ENCODE data around the gene PIR.

PIR gene

GRCh38 chrX:15343075-15343476 lies 150.1 kb downstream of the PIR start:
- TF ChIP-seq, protein P1, sequence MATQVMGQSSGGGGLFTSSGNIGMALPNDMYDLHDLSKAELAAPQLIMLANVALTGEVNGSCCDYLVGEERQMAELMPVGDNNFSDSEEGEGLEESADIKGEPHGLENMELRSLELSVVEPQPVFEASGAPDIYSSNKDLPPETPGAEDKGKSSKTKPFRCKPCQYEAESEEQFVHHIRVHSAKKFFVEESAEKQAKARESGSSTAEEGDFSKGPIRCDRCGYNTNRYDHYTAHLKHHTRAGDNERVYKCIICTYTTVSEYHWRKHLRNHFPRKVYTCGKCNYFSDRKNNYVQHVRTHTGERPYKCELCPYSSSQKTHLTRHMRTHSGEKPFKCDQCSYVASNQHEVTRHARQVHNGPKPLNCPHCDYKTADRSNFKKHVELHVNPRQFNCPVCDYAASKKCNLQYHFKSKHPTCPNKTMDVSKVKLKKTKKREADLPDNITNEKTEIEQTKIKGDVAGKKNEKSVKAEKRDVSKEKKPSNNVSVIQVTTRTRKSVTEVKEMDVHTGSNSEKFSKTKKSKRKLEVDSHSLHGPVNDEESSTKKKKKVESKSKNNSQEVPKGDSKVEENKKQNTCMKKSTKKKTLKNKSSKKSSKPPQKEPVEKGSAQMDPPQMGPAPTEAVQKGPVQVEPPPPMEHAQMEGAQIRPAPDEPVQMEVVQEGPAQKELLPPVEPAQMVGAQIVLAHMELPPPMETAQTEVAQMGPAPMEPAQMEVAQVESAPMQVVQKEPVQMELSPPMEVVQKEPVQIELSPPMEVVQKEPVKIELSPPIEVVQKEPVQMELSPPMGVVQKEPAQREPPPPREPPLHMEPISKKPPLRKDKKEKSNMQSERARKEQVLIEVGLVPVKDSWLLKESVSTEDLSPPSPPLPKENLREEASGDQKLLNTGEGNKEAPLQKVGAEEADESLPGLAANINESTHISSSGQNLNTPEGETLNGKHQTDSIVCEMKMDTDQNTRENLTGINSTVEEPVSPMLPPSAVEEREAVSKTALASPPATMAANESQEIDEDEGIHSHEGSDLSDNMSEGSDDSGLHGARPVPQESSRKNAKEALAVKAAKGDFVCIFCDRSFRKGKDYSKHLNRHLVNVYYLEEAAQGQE (IDR thresholded peaks at IDR 0.05; ENCODE audit: insufficient read depth in 1 of 2, low read depth in 2 of 2, low read length in 2 of 2): no peak
- TF ChIP-seq FOXP2 (optimal IDR thresholded peaks at IDR 0.05; ENCODE audit: borderline replicate concordance, extremely low read depth, extremely low read length, insufficient read depth) (no peak), SIN3A (IDR thresholded peaks at IDR 0.05; ENCODE audit: borderline replicate concordance, insufficient read depth, low read length) (no peak), POLR2AphosphoS5 (IDR thresholded peaks at IDR 0.05; ENCODE audit: low read depth, low read length) (no peak), TAF1 (IDR thresholded peaks at IDR 0.05; ENCODE audit: borderline replicate concordance, insufficient read depth, low read length) (no peak)

- no peak for TF ChIP-seq SIN3A (IDR thresholded peaks at IDR 0.05; ENCODE audit: borderline replicate concordance, insufficient read depth, low read length)
- no peak for TF ChIP-seq FOXP2 (optimal IDR thresholded peaks at IDR 0.05; ENCODE audit: borderline replicate concordance, extremely low read depth, extremely low read length, insufficient read depth)
- TF ChIP-seq, protein P1 (IDR thresholded peaks at IDR 0.05; ENCODE audit: insufficient read depth in 1 of 2, low read depth in 2 of 2, low read length in 2 of 2): no peak
These were observed 152.3 kb downstream of the PIR start for GRCh38 chrX:15340867-15341266.

DNA sequence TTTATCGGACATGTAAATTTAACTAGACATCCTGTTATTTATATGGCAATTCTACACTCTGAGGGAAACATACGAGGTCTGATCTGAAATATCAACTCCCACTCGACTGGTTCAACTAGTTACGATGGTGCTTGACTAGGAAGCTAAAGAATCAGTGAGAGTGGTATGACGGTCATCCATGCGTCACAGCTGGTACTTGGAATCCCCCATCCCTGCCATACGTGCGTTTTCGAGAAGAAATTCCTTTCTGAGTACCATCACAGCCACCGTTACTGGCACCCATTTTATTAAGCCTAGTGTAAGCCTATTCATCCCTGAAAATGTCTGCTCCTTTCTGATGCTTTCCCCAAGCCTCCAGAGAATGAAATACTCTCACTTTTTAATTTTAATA lies 157.1 kb downstream of the PIR start:
- no peak for TF ChIP-seq FOXP2 (optimal IDR thresholded peaks at IDR 0.05; ENCODE audit: borderline replicate concordance, extremely low read depth, extremely low read length, insufficient read depth)
- TF ChIP-seq, protein P1 (IDR thresholded peaks at IDR 0.05; ENCODE audit: insufficient read depth in 1 of 2, low read depth in 2 of 2, low read length in 2 of 2): no peak
- no peak for TF ChIP-seq SIN3A (IDR thresholded peaks at IDR 0.05; ENCODE audit: borderline replicate concordance, insufficient read depth, low read length)
- TF ChIP-seq TAF1 (IDR thresholded peaks at IDR 0.05; ENCODE audit: borderline replicate concordance, insufficient read depth, low read length): no peak
- TF ChIP-seq POLR2AphosphoS5 (IDR thresholded peaks at IDR 0.05; ENCODE audit: low read depth, low read length): no peak

DNA sequence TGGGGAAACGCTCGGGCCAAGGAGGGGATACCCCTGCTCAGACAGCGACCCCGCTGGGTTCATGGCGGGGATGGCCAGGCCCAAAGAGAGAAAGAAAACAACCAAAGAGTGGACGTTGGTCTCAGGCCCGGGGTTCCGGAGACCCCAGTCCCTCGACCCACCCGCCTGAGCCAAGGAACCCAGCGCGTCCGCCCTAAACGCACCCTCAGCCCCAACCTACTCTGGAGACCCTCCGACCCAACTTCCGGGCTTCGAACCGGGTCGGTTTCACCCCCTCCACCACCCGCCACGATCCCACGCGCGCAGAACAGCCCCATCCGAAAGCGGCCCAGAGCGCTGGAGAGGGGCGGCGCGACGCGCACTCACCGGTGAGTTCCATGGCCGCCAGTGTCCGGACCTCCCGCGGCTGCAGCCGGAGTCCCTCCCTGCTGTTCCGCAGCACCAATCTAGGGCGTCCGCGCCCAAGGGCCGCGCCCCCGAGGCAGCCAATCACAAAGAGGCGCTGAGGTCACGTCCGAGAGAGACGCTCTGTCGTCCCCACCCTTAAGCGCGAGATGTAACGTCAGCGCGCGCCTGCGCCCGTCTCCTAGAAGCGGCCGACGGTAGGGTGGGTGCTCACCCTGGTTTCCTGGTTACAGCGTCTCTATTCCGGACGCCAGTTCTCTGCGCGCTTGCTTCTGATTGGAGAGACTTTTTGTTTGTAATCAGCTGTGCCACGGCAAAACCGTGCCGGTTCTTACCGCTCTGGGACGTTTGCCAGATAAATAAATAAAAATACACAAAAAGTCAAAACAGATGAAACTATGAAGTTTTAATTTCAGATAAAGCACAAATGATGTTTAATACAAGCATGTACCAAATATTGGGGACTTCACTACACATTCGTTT lies 157.8 kb downstream of the PIR start, which contains the start of gene PIGA:
Gene PIGA, minus strand, starts transcription at position 389 of the 888 bp plus-strand sequence. CDS start 3,593 bp downstream, outside the sequence.
- TF ChIP-seq POLR2AphosphoS5 (IDR thresholded peaks at IDR 0.05; ENCODE audit: low read depth, low read length) (peak; percentile 51), TAF1 (IDR thresholded peaks at IDR 0.05; ENCODE audit: borderline replicate concordance, insufficient read depth, low read length) (0 out of 2 replicates have a peak, but pooled peaks have one; percentile 38), FOXP2 (optimal IDR thresholded peaks at IDR 0.05; ENCODE audit: borderline replicate concordance, extremely low read depth, extremely low read length, insufficient read depth) (peak; percentile 66), SIN3A (IDR thresholded peaks at IDR 0.05; ENCODE audit: borderline replicate concordance, insufficient read depth, low read length) (peak; percentile 80)
- TF ChIP-seq, protein P1 (IDR thresholded peaks at IDR 0.05; ENCODE audit: insufficient read depth in 1 of 2, low read depth in 2 of 2, low read length in 2 of 2): no peak

Measured in PFSK-1 (cell line).